GM08714 (cell line): ENCODE results near the gene PDE2A.
"Not testable (repeated sequence)": the region's sequence is repeated elsewhere in the genome, so short reads cannot be mapped to it uniquely, and the experiment has no call there.

Experiments used
- H3K4me3 ChIP-seq: fragments of 200-500 bp; sonication (Bioruptor generic); 2 replicates; pipeline ENCODE4 v1.5.1; 2014; ENCODE audit warnings: mild to moderate bottlenecking, low read length, inconsistent platforms
- ZNF274 ChIP-seq: IDR thresholded peaks from 2 replicates; pipeline ENCODE4 v1.6.1; 2012; ENCODE audit warnings: mild to moderate bottlenecking, low read depth, low read length

The PDE2A gene

GRCh38 chr11:72568861-72569260 is 105.4 kb downstream of the PDE2A start:
- H3K4me3 ChIP-seq, result no peak overlapping the region
- no peak for TF ChIP-seq ZNF274

DNA sequence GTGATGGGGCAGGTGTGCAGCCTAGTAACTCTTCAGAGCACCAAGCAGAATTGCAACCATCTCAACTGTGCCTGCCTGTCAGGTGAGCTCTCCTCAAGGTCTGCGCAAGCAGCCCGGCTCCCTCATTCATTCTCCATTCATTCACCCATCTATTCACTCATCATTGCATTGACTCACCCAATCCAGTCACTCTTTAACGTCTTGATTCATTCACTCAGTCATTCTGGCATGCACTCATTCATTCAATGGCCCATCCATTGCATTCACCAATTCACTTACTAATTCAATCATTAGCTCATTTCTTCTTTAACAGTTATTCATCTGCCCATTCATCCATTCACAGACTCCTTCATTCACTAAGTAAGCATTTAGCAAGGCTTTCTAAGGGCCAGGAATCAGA is 111.8 kb downstream of the PDE2A start:
- no peak overlapping the region for H3K4me3 ChIP-seq
- no peak for TF ChIP-seq ZNF274

- H3K4me3 ChIP-seq, result no peak overlapping the region
- TF ChIP-seq ZNF274, result no peak
Observed at GRCh38 chr11:72561856-72562255, 112.4 kb downstream of the PDE2A start.

DNA sequence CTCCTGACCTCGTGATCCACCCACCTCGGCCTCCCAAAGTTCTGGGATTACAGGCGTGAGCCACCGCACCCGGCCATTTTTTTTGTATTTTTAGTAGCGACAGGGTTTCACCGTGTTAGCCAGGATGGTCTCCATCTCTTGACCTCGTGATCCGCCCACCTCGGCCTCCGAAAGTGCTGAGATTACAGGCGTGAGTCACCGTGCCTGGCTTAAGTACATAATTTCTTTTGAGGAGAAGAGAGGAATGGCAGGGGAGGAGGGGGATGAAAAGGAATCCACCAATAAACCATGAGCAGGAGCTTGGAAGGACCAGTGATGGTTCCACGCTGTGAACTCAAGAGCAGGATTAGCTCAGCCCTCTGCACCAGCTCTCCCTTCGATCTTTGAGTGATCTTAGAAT is 113.4 kb downstream of the PDE2A start:
- H3K4me3 ChIP-seq, result not testable (repeated sequence)

DNA sequence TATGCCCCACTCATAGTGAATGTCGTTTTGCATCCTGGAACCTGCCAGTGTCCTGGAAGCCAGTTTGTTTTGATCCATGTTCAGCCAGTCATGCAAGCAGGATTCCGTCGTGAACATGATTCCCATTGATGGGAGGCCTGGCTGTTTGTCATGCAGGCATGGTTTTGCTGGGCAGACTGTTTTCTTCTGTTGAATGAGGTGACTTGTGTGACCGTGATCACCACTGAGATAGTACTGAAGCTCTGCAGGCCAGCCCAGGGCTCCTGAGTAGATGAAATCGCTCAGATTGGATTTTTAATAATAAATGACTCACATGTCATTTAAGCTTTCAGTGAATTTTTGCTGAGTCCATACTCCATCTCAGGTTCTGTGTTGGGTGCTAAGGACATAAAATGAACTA is 117.8 kb downstream of the PDE2A start:
- no peak overlapping the region for H3K4me3 ChIP-seq
- no peak for TF ChIP-seq ZNF274

GRCh38 chr11:72555014-72555522 is 119.2 kb downstream of the PDE2A start:
- not testable (repeated sequence) for H3K4me3 ChIP-seq

GRCh38 chr11:72553706-72554105 is 120.5 kb downstream of the PDE2A start:
- no peak overlapping the region for H3K4me3 ChIP-seq
- TF ChIP-seq ZNF274, result no peak

- no peak overlapping the region for H3K4me3 ChIP-seq
- no peak for TF ChIP-seq ZNF274
Observed at GRCh38 chr11:72552399-72552910, 121.8 kb downstream of the PDE2A start.

GRCh38 chr11:72551571-72551970 is 122.7 kb downstream of the PDE2A start:
- no peak for TF ChIP-seq ZNF274
- H3K4me3 ChIP-seq, result no peak overlapping the region

- no peak overlapping the region for H3K4me3 ChIP-seq
- no peak for TF ChIP-seq ZNF274
Observed at GRCh38 chr11:72548463-72548862, 125.8 kb downstream of the PDE2A start.

- TF ChIP-seq ZNF274, result no peak
- H3K4me3 ChIP-seq, result no peak overlapping the region
Observed at GRCh38 chr11:72546866-72547265, 127.4 kb downstream of the PDE2A start.

- H3K4me3 ChIP-seq, result no peak overlapping the region
- no peak for TF ChIP-seq ZNF274
Observed at GRCh38 chr11:72544589-72544988, 129.6 kb downstream of the PDE2A start.

DNA sequence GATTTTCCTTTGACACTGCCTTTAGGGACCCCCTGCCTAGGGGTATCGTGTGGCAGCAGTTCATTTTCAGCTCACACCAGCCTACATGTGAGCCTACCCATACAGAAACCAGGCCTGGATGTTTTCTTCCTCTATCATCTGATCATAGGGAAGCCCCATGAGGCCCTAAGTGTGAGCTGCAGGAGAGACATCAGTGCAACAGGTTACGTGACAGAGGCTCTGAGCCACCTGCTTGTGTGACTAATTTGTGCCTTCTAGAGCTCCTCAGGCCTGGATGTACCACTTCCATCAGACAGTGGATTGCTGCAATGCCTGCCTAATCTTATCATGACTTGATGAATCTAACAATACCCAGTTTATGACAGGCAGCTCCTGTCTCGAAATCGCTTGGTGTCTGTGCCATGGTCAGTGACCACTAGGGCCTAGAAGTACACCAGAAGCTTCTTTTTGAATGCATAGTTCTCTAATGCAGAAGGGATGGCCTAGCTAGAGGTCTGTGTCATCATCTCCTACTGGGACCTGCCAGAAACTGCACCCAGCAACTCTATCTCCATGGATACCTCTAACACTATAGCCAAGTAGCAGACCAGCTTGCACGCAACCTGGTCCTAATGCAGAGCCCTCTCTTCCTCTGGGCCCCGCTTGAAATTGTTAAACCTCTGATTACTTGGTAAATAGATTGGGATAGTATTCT is 130.2 kb downstream of the PDE2A start:
- no peak overlapping the region for H3K4me3 ChIP-seq
- no peak for TF ChIP-seq ZNF274

- no peak overlapping the region for H3K4me3 ChIP-seq
- TF ChIP-seq ZNF274, result no peak
Observed at GRCh38 chr11:72541257-72541974, 132.8 kb downstream of the PDE2A start.

- H3K4me3 ChIP-seq, result no peak overlapping the region
- no peak for TF ChIP-seq ZNF274
Observed at GRCh38 chr11:72537051-72537450, 137.2 kb downstream of the PDE2A start.
